Suprapubic skin (tissue), 4 donors: ENCODE results near the gene CLCN2. TPM values are rescaled to one million over a fixed set of nuclear protein-coding genes. Genes with fewer than 3 reads are reported as not detected.

ENCODE experiments used
- DNase-seq, 2 donors: peaks; one replicate each; pipeline ENCODE4 v3.0.0-alpha.2; 2019; ENCODE audit warnings: low spot score in 2 of 2
- H3K27ac ChIP-seq: fragments of 200-600 bp; sonication (generic); one replicate; pipeline ENCODE4 v1.5.1; 2019
- H3K27me3 ChIP-seq: fragments of 200-600 bp; sonication (generic); one replicate; pipeline ENCODE4 v1.5.1; 2019
- H3K36me3 ChIP-seq: fragments of 200-600 bp; sonication (generic); one replicate; pipeline ENCODE4 v1.5.1; 2019
- H3K4me1 ChIP-seq: fragments of 200-600 bp; sonication (generic); one replicate; pipeline ENCODE4 v1.5.1; 2019
- H3K4me3 ChIP-seq: fragments of 200-600 bp; sonication (generic); one replicate; pipeline ENCODE4 v1.5.1; 2019; ENCODE audit warnings: mild to moderate bottlenecking
- H3K9me3 ChIP-seq: fragments of 200-600 bp; sonication (generic); one replicate; pipeline ENCODE4 v1.5.1; 2019
- EP300 ChIP-seq: sonication (generic); formaldehyde crosslinking; IDR thresholded peaks from one replicate; pipeline ENCODE4 v1.6.1; 2017; ENCODE audit warnings: antibody characterized with exemption
- POLR2A ChIP-seq, 2 donors: fragments of 450-650 bp; IDR thresholded peaks; one replicate each; pipeline ENCODE4 v1.6.1; 2017; ENCODE audit warnings: antibody characterized with exemption in 2 of 2, mild to moderate bottlenecking in 2 of 2, moderate library complexity in 2 of 2
- POLR2AphosphoS5 ChIP-seq, 3 donors: sonication (generic); formaldehyde crosslinking; IDR thresholded peaks; one replicate each; pipeline ENCODE4 v1.6.1; 2017; ENCODE audit warnings: antibody characterized with exemption in 3 of 3
- WGBS: methylation state at CpG from one replicate; pipeline ENCODE4 v1.1.5; 2018; 5-methylcytosine and 5-hydroxymethylcytosine counted together
- total RNA-seq, 4 donors: library from RNA; depleted of rRNA; stranded (reverse); fragments of >200 nt; gene quantifications; one replicate each; pipeline ENCODE4 v1.1.0, GENCODE V29; 2016
- TF ChIP-seq, protein P1 (sequence below), 2 donors: fragments of 200-600 bp in 1 of 2; fragments of 450-650 bp in 1 of 2; sonication (generic) in 1 of 2; IDR thresholded peaks; one replicate each; pipeline ENCODE4 v1.5.1; 2016 to 2019; ENCODE audit warnings: antibody characterized with exemption in 2 of 2, mild to moderate bottlenecking in 1 of 2, moderate library complexity in 1 of 2

Gene CLCN2
- total RNA-seq, 4 donors from 2014 or later: 2.1 to 7.9 (median 3.5) TPM

DNA sequence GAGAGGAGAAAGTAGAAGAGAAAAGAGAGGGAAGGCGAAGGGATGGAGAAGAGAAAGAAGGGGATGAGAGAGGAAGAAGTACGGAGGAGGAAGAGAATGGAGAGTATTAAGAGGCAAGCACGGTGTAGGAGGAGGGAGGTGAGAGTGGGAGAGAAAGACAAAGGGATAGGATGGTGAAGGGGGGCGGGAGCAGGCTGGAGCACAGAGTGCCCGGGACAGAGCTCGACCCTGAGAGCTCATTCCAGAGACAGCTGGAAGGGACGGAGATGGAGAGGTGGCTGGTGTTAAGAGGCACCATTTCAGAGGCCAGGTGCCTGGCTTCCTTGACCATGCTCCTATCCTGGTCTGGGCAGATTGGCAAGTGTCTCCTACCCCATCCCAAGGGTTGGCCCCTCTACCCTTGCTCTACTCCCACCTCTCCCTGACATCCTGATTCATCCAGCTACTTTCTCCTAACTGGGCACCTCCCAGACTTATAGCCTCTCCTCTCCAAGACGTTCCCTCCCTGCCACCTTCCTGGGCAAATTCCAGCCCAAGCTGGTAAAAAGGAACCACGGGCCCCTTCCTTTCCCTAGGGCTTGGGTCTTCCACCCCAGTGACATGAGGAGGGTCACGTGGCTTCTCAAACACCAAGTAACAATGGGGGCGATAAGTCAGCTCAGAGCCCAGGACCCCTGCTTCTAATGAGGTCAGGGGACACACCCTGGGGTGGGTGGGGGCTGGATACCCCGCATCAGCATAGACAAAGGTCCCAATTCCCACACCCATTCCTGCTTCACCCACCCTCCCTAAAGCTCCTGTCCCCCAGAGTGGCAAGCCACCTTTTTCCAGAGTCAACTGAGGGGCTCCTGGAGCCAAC, 1.1 kb downstream of the CLCN2 start:
- Histone ChIP-seq H3K9me3 (no peaks in the 10 kb centered on the region), H3K36me3 (peaks cover 11% of the 10 kb centered on the region), H3K27me3 (no peaks in the 10 kb centered on the region), H3K4me1 (peaks cover 38% of the 10 kb centered on the region), H3K27ac (no peak overlapping the region), H3K4me3 (peak overlapping the region; percentile 64)
- TF ChIP-seq POLR2A (IDR thresholded peaks at IDR 0.05) (no peak), EP300 (no peak), POLR2AphosphoS5 (IDR thresholded peaks at IDR 0.05) (no peak)
- TF ChIP-seq, protein P1, sequence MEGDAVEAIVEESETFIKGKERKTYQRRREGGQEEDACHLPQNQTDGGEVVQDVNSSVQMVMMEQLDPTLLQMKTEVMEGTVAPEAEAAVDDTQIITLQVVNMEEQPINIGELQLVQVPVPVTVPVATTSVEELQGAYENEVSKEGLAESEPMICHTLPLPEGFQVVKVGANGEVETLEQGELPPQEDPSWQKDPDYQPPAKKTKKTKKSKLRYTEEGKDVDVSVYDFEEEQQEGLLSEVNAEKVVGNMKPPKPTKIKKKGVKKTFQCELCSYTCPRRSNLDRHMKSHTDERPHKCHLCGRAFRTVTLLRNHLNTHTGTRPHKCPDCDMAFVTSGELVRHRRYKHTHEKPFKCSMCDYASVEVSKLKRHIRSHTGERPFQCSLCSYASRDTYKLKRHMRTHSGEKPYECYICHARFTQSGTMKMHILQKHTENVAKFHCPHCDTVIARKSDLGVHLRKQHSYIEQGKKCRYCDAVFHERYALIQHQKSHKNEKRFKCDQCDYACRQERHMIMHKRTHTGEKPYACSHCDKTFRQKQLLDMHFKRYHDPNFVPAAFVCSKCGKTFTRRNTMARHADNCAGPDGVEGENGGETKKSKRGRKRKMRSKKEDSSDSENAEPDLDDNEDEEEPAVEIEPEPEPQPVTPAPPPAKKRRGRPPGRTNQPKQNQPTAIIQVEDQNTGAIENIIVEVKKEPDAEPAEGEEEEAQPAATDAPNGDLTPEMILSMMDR (IDR thresholded peaks at IDR 0.05): no peak
- DNase-seq: no peak
- 68% methylated on average over 12 of the region's 12 CpGs for WGBS

DNA sequence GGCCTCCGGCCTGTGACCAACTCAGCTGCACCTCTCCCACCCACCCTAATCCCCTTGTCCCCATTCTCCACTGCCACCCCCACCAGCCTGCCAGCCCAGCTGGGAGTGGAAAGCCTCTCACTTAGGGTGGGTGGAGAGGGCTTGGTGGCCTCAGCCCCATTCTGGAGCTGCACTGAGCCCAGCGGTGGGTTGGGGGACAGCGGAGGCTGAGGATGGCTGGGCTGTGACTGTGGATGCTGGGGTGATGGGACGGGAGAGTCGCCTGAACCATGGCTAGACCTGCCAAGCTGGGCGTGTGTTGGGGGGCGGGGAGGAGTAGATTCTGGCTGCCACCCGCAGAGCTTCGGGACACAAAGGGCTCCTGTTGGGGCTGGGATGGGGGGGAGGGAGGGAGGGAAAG, 1.8 kb downstream of the CLCN2 start:
- no peak overlapping the region for H3K27ac ChIP-seq
- no peaks in the 10 kb centered on the region for H3K9me3 ChIP-seq
- H3K4me1 ChIP-seq: peaks cover 37% of the 10 kb centered on the region
- no peak for DNase-seq
- TF ChIP-seq EP300: no peak
- no peak for TF ChIP-seq POLR2A (IDR thresholded peaks at IDR 0.05)
- TF ChIP-seq POLR2AphosphoS5 (IDR thresholded peaks at IDR 0.05): no peak
- TF ChIP-seq, protein P1 (IDR thresholded peaks at IDR 0.05): no peak
- H3K27me3 ChIP-seq: no peaks in the 10 kb centered on the region
- no peak overlapping the region for H3K4me3 ChIP-seq
- peaks cover 10% of the 10 kb centered on the region for H3K36me3 ChIP-seq
- WGBS: 48% methylated on average over 9 of the region's 9 CpGs

DNA sequence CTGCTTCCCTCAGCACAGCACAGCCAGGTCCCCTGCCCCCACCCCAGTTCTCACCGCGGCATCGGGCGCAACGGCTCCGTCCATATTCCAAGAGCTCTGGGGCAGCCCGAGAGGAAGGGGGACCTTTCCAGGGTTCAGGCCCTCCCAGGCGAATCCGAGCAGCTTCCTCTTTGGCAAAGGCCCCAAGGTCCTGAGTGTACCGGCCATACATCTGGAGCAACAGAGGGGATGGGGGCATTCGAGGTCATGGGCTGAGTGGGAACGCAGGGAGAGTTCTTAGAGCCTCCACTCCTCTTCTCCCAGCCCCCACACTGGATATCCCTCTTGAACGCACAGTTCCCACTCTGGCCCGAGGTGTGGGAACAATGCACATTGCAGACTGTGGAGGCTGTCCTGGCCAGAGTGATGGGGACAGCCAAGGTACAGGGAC, 2.5 kb downstream of the CLCN2 start:
- TF ChIP-seq EP300 (no peak), POLR2A (IDR thresholded peaks at IDR 0.05) (no peak), POLR2AphosphoS5 (IDR thresholded peaks at IDR 0.05) (no peak)
- TF ChIP-seq, protein P1 (IDR thresholded peaks at IDR 0.05): no peak
- DNase-seq: no peak
- WGBS: 87% methylated on average over 14 of the region's 14 CpGs

DNA sequence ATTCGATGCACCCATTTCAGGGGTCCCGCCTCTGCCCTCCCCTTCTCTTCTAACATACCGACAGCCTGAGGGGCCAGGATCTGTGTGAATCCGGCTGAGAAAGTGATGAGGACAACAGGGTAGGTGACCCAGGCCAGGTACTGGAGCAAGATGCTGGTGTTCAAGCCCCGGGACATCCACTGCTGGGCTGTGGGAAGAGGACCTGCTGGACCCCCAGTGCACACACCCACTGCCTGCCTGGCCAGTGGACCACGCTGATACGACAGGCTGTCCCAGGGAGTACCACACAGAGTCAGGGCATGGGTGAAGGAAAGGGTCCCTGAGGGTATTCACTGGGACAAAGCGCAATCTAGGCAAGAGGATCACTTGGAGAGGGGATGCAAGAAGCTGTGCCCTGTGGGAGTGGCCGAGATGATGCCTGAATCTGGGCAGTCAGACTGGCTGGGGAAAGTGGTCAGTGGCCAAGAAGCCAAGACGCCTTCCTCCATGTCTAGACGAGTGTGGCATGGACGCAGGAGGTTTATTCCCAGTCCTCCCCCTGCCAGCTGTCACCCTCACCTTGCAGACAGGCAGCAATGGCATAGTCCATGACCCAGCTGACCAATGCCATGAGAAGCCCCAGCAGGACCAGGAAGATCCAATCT, 3.2 kb downstream of the CLCN2 start:
- Histone ChIP-seq H3K36me3 (peaks cover 10% of the 10 kb centered on the region), H3K27me3 (no peaks in the 10 kb centered on the region), H3K4me3 (no peak overlapping the region), H3K4me1 (peaks cover 24% of the 10 kb centered on the region), H3K27ac (no peak overlapping the region), H3K9me3 (no peaks in the 10 kb centered on the region)
- TF ChIP-seq, protein P1 (IDR thresholded peaks at IDR 0.05): no peak
- no peak for TF ChIP-seq POLR2AphosphoS5 (IDR thresholded peaks at IDR 0.05)
- no peak for TF ChIP-seq EP300
- no peak for TF ChIP-seq POLR2A (IDR thresholded peaks at IDR 0.05)
- 95% methylated on average over 10 of the region's 12 CpGs for WGBS
- no peak for DNase-seq

More for the DNA sequence above, 2.5 kb downstream of the CLCN2 start:
- Histone ChIP-seq H3K27me3 (no peaks in the 10 kb centered on the region), H3K9me3 (no peaks in the 10 kb centered on the region), H3K4me1 (peaks cover 30% of the 10 kb centered on the region), H3K4me3 (no peak overlapping the region), H3K36me3 (peaks cover 10% of the 10 kb centered on the region), H3K27ac (no peak overlapping the region)
